HG02571 (cell line): ENCODE measurements around the gene UROC1.

Experiments used
- ATAC-seq: cut with Tn5 transposase; IDR thresholded peaks from one replicate; pipeline ENCODE4 v1.9.1; 2021; ENCODE audit warnings: mild to moderate bottlenecking, moderate library complexity; ENCODE audit not compliant: unreplicated experiment

Gene UROC1

DNA sequence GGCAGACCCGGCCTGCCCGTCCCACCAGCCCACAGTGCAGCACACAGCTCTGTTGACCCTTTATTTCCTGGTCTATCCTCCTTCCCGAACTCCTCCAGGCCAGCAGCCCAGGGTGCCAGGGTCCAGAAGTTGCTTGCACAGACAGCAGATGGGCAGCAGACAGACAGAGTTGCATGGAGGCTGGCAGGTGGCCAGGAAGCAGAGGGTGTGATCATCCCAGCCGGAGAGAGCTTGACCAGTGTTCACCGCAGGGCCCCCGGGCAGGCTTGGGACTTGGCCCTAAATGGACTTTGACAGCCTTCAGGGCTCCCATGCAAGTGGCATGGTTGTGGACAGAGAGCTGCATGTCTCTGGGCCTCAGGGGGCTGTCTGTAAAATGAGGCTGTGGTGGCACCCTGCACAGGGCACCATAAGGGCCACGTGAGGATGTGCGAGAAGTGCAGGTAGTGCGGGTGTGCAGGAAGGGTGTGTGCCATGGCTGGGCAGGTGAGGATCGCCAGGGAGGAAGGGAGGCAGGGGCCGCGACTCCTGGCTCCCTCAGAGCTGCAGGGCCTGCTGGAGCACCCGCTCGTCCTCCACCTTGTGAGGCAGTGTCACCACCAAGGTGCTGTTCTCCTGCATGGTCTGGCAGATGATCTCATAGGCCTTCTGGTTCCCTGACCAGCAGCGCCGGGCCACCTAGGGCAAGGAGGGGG, 35.6 kb downstream of the UROC1 start:
- no peak for ATAC-seq

DNA sequence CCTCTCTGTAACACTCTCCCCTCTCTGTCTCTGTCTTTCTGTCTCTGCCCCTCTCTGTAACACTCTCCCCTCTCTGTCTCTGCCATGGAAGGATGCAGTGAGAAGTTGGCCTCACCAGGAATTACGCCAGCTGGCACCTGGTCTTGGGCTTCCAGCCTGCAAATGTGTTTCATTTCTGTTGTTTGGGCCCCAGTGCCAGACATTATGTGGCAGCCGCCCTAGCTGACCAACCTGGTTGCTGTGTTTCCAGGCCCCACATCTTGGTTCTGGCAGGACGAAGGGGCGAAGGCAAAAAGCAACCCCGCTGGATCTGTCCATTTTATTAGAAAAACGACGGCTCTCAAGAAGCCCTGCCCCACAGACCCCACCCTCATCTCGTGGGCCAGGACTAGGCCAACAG, 36.7 kb downstream of the UROC1 start:
- ATAC-seq = no peak

GRCh38 chr3:126480206-126480605, 37.4 kb downstream of the UROC1 start:
- ATAC-seq = no peak

DNA sequence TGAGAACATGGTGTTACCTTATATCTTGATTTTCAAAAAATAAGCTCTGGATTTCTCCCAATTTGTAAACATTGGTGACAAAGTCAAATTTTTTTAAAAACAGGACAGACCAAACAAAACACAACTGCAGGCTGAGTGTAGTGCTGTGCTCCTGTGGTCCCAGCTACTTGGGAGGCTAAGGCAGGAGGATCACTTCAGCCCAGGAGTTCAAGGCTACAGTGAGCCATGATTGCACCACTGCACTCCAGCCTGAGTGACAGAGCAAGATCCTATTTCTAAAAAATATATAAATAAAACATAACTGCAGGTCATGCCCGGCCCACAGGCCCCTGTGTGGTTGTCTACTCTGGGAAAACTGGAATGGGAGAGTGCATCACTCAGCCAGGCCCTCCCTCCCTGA, 37.9 kb downstream of the UROC1 start:
- ATAC-seq = no peak

- no peak for ATAC-seq
Measured at GRCh38 chr3:126478581-126479310, 38.8 kb downstream of the UROC1 start.

GRCh38 chr3:126477061-126477380, 40.6 kb downstream of the UROC1 start:
- ATAC-seq = no peak

GRCh38 chr3:126476166-126477060, 41.2 kb downstream of the UROC1 start:
- ATAC-seq = peak; percentile 18

- peak; percentile 85 for ATAC-seq
Measured at GRCh38 chr3:126475413-126476114, 42.0 kb downstream of the UROC1 start, which contains the start of gene ZXDC. Gene ZXDC, minus strand, starts transcription at chr3:126475891. Its CDS starts 26 bp downstream, at chr3:126475865.

DNA sequence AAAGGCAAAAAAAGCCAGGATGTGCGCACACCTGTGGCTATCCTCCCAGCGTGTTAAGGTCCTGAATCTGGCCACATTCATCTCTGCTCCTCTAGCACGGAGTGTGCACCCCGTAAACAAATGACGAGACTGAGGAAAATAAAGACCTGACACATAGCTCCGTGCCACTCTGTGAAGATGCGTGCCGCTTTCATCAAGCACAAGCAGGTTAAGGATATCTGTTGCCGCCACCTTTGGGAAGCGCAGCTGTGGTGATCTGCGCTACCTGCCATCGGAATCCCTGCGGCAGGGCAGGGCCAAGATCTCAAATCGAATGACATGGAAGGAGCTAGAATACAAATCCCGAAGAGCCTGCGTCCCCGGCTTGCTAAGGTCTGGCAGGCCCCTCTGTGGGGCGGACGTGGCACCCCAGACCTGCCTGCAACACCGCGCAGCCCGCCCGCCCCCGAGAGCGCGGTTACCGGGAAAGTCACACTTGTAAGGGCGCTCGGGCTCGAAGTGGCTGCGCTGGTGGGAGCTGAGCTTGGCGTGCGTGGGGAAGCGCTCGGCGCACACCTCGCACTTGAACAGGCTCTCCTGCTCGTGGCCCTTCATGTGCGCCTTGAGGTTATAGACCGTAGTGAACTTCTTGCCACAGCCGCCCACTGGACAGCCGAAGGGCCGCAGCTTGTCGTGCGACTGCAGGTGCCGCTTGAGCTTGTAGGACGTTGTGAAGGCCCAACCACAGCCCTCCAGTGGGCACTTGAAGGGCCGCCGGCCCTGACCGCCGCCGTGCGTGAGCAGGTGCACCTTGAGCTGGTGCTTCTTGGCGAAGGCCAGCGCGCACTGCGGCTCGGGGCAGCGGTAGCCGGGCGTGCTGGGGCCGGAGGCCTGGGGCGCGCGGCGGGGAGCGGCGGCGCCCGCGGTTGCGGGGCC, 42.8 kb downstream of the UROC1 start:
- peak; percentile 16 for ATAC-seq

- no peak for ATAC-seq
Measured at GRCh38 chr3:126473292-126474168, 44.0 kb downstream of the UROC1 start.

DNA sequence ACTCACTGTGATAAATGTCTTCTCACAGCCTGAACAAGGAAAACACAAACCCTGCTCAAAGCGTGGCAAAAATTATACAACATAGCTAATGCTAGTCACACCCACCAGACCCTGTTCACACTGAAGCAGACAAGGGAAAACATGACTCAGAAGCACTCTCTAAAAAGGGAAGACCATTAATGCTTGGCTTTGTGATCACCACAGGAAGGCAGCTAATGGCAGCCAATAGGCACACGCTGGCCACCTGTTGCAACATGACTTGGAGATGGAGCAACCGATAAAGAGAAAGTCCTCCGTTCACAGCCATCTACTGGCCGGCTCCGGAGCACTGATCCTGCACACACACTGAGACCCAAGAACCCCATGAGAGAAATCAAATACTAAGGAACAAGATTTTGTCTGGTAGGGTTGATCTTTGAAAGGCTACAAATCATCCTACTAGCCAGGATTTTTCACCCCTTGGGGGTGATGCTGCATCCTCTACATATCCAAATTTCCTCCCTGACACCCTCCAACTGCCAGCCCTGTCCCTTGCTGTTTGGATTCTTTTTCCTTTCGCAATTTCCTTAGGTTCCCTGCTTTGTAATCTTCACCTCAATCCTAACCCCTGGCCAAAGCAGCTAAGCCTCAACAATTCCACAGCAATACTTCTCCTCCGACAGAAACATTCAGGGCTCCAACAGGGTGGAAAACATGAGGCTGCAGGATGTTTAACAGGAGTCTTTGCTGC, 45.1 kb downstream of the UROC1 start:
- no peak for ATAC-seq

DNA sequence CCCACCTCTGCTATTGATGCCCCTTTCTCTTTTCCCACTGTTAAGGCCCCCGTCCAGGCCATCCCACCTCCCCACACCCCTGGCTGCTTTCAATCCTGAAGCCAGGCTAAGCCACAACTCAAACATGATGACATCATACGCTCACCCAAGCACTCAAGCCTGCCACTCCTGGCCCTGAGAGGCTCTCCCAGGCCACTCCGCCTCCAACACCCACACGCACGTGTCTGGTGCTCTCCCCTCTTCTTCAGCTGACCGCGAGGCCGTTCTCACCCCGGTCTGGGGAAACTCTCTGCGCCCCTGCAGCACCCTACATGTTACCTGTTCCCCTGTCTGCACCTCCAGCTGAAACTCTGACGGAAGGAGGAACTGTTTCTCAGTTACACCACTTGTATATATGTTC, 48.1 kb downstream of the UROC1 start:
- no peak for ATAC-seq

- ATAC-seq = no peak
Measured at GRCh38 chr3:126468028-126468891, 49.3 kb downstream of the UROC1 start.

DNA sequence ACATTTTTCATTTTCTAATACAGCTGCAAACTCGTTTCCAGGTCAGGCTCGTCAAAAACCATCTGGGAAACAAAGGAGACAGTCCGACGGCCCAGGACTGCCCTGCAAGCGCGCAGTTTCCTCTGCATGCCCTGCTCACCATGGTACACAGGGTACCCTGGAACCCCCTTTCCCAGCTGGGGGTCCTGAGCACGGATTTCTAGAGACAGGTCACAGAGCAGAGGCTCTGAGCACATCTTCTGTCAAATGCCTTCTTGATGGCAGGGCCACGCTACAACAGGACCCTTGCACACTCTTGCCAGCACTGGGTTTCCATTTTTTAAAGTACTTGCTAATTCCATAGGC, 50.0 kb downstream of the UROC1 start:
- no peak for ATAC-seq

DNA sequence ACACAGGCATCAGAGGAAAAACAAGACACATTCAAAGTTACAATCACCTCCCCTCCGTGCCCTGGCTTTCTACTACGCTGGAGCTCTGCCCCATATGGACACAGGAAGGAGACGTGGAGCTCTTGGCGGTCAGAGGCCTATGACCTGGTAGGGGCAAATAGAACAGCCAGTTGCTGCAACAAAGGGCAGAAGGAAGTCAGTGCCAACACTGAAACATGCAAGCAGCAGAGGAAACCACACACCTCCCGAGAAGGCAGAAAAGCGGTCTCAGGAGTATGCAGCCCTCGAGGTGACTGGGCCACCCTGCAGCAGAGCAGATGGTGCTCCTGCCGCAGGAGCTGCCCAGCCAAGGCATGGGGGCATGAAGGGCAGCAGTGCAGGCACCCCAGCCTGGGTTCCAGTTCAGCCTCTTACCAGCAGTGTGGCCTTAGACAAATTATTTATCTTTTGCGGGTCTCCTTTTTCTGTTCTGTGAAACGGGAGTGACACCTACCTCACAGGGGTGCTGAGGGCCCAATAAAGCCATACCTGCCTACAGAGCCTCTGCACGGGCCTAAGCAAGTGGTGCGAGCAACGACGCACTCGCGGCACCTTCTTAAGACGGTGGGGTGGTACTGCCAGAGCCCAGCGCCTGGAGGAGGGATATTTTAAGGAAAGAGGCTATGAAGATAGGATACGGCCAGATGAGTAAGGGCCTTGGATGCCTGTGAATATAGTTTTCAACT, 50.5 kb downstream of the UROC1 start:
- no peak for ATAC-seq

GRCh38 chr3:126465928-126466544, 51.5 kb downstream of the UROC1 start:
- ATAC-seq = no peak
